Measurements from ENCODE around the gene PTPN9.
A peak's percentile ranks its signal among the peaks of the same experiment; 100 is the strongest.
"Not testable (repeated sequence)": the region's sequence is repeated elsewhere in the genome, so short reads cannot be mapped to it uniquely, and the experiment has no call there.

The PTPN9 gene

GRCh38 chr15:75578948-75579920 is at the start of gene PTPN9:
PTPN9 (minus strand) TSS chr15:75579315; CDS start chr15:75578776, 539 bp downstream.
- DNase-seq (ENCODE audit: low read depth in 2 of 2) = peak; percentile 61 to 62

GRCh38 chr15:75625542-75626347 is 46.6 kb upstream of the PTPN9 start, which contains the start of gene SNUPN:
SNUPN (minus strand) TSS chr15:75625725; CDS start chr15:75621051, 4,674 bp downstream.
- DNase-seq (ENCODE audit: low read depth in 2 of 2) = peak; percentile 90 to 92

- no peak for DNase-seq (ENCODE audit: low read depth in 2 of 2)
Measured at GRCh38 chr15:75622505-75622904, 43.4 kb upstream of the PTPN9 start.

GRCh38 chr15:75620841-75621391 is 41.8 kb upstream of the PTPN9 start:
- no peak for DNase-seq (ENCODE audit: low read depth in 2 of 2)

- DNase-seq (ENCODE audit: low read depth in 2 of 2) = no peak
Measured at GRCh38 chr15:75620058-75620820, 41.1 kb upstream of the PTPN9 start.

GRCh38 chr15:75616766-75617165 is 37.7 kb upstream of the PTPN9 start:
- no peak for DNase-seq (ENCODE audit: low read depth in 2 of 2)

- no peak for DNase-seq (ENCODE audit: low read depth in 2 of 2)
Measured at GRCh38 chr15:75606711-75607699, 27.9 kb upstream of the PTPN9 start.

- DNase-seq (ENCODE audit: low read depth in 2 of 2) = no peak
Measured at GRCh38 chr15:75606026-75606425, 26.9 kb upstream of the PTPN9 start.

- DNase-seq (ENCODE audit: low read depth in 2 of 2) = no peak
Measured at GRCh38 chr15:75599401-75599800, 20.3 kb upstream of the PTPN9 start.

GRCh38 chr15:75598361-75598760 is 19.2 kb upstream of the PTPN9 start:
- DNase-seq (ENCODE audit: low read depth in 2 of 2) = no peak

- no peak for DNase-seq (ENCODE audit: low read depth in 2 of 2)
Measured at GRCh38 chr15:75597667-75598341, 18.7 kb upstream of the PTPN9 start.

GRCh38 chr15:75596703-75597345 is 17.7 kb upstream of the PTPN9 start:
- no peak for DNase-seq (ENCODE audit: low read depth in 2 of 2)

GRCh38 chr15:75594276-75594675 is 15.2 kb upstream of the PTPN9 start:
- no peak for DNase-seq (ENCODE audit: low read depth in 2 of 2)

GRCh38 chr15:75591655-75592364 is 12.7 kb upstream of the PTPN9 start:
- no peak for DNase-seq (ENCODE audit: low read depth in 2 of 2)

GRCh38 chr15:75590239-75590638 is 11.1 kb upstream of the PTPN9 start:
- no peak for DNase-seq (ENCODE audit: low read depth in 2 of 2)

- DNase-seq (ENCODE audit: low read depth in 2 of 2) = no peak
Measured at GRCh38 chr15:75589071-75589470, 10.0 kb upstream of the PTPN9 start.

- not testable (repeated sequence) for DNase-seq (ENCODE audit: low read depth in 2 of 2)
Measured at GRCh38 chr15:75586422-75586821, 7.3 kb upstream of the PTPN9 start.

GRCh38 chr15:75584121-75584520 is 5.0 kb upstream of the PTPN9 start:
- no peak for DNase-seq (ENCODE audit: low read depth in 2 of 2)

All from stimulated activated CD8-positive, alpha-beta memory T cell treated with anti-CD3 and anti-CD28 coated beads, Interleukin-2, amount 100 ng/mL, for 48 hours (primary cell).